ENCODE results near the gene STPG1.

STPG1 gene

DNA sequence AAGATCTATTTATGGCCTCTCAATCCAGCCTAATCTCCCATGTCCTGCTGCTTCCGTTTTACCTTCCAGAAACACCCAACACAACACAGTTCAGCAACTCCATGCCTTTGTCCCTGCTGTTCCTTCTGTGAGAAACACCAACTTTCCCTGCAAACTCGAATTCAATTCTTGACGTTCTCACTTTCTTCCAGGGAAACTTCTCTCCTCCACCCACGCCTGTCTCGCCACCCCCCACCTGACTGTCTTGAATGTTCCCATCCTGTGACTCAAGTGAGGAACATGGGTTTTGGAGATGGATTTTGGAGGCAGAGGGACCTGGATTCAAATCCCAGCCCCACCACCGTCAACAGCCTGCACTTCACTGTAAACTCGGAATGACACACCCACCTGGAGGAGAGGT, 49.6 kb downstream of the STPG1 start:
- FAIRE-seq = no peak
- TF ChIP-seq, protein P1, sequence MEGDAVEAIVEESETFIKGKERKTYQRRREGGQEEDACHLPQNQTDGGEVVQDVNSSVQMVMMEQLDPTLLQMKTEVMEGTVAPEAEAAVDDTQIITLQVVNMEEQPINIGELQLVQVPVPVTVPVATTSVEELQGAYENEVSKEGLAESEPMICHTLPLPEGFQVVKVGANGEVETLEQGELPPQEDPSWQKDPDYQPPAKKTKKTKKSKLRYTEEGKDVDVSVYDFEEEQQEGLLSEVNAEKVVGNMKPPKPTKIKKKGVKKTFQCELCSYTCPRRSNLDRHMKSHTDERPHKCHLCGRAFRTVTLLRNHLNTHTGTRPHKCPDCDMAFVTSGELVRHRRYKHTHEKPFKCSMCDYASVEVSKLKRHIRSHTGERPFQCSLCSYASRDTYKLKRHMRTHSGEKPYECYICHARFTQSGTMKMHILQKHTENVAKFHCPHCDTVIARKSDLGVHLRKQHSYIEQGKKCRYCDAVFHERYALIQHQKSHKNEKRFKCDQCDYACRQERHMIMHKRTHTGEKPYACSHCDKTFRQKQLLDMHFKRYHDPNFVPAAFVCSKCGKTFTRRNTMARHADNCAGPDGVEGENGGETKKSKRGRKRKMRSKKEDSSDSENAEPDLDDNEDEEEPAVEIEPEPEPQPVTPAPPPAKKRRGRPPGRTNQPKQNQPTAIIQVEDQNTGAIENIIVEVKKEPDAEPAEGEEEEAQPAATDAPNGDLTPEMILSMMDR (IDR thresholded peaks at IDR 0.05; ENCODE audit: insufficient read depth, missing control alignments) = no peak
- DNase-seq (ENCODE audit: insufficient read length, low spot score) = no peak

DNA sequence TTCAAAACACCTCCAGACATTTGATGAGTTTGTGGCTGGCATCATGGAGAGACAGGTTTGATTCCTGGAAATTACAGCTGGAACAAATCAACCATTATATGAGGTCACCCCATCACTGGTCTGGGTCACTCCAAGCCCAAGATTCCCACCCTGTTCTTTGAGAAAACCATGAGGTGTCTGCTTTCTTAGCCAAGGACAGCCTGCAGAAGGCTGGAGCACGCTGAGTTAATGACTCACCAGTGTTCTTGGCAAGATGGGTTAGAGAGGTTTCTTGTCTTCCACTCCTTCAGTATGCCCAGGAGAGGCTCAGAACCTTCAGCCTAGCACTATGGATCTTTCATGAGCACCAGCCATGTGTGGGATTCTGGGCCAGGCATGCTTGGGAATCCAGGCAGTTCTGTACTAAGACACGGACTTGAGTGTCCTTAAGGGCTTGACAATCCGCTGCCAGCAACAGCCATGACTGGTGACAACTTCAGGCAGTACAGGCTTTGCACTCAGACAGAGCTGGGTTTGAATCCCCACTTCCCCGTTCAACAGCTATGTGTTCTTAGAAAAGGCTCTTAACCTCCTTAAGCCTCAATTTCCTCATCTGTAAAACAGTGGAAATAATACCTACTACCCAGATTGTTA, 50.5 kb downstream of the STPG1 start:
- TF ChIP-seq, protein P1 (IDR thresholded peaks at IDR 0.05; ENCODE audit: insufficient read depth, missing control alignments) = no peak
- no peak for FAIRE-seq
- no peak for DNase-seq (ENCODE audit: insufficient read length, low spot score)

DNA sequence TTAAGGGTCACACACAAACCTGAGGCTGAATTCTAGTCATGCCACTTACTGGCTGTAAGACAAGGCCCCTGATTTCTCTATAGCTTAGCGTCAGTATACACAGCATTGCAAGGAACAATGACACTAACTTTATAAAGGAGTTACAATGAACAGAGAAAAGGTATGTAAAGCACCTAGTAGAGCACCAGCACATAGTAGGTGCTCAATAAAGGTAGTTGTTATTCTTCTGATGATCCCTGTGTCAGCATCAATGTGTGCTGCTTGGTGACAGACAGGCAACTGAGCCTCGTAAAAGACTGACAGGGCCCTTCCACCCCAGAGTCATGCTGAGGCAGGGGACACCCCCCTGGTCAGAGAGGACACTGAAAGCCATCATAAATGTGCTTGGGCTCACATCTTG, 51.2 kb downstream of the STPG1 start:
- TF ChIP-seq, protein P1 (IDR thresholded peaks at IDR 0.05; ENCODE audit: insufficient read depth, missing control alignments) = no peak
- no peak for FAIRE-seq
- DNase-seq (ENCODE audit: insufficient read length, low spot score) = no peak

DNA sequence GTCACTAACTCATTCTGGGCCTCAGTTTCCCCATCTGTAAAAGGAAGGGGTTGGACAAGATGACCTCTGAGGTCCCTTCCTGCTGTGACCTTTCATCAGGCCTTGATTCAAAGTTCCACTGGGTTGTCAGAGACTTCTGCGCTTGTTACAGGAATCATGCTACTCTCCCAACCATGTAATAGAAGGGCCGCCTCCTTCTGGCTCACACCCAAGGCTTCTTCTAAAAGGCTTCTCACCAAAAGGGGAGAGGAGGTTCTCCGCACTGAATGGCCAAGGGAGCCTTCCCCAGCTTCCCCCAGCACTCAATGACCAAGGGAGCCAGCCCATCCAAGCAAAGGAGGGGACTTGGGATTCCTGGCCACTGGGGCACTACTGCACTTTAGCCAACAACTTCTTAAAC, 51.8 kb downstream of the STPG1 start:
- DNase-seq (ENCODE audit: insufficient read length, low spot score) = no peak
- TF ChIP-seq, protein P1 (IDR thresholded peaks at IDR 0.05; ENCODE audit: insufficient read depth, missing control alignments) = no peak
- FAIRE-seq = no peak

DNA sequence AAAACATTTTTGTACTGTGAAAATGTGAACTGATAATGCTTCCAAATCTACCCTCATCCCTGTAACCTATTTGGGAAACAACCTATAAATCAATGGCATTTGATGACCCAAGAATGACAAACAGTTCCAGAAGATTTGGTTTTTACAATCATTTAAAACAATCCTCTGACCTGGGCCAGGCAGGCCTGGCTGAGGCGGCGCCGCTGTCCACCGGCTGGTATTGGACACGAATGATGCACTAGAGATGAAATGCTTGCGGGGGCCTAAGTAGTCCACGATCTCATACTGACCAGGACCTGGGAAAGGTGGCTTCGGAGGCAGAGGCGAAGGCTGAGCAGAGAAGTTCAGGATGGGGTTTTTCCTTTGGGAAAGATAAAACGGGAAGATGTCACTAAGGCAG, 52.9 kb downstream of the STPG1 start:
- FAIRE-seq (no peak), DNase-seq (ENCODE audit: insufficient read length, low spot score) (no peak)
- TF ChIP-seq, protein P1 (IDR thresholded peaks at IDR 0.05; ENCODE audit: insufficient read depth, missing control alignments) = no peak

DNA sequence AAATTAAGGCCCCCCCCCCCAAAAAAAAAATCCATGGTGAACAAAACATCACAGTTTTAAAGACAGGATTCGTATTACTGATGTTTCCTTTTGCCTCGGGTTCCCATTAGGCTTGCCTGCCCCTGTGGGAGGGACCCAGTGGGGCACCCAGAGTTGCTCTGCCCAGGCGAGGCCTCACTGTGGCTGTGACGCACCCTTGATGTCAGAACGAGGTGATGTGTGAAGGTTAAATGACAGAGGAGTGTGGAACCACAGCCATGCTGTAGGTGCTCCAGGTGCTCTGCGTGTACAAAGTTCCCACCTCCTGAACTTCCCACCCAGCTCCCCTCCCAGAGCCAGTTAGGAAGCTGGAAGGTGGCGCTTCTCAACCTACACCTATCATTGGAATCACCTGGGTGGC, 56.5 kb downstream of the STPG1 start:
- TF ChIP-seq, protein P1 (IDR thresholded peaks at IDR 0.05; ENCODE audit: insufficient read depth, missing control alignments) = no peak
- DNase-seq (ENCODE audit: insufficient read length, low spot score) (no peak), FAIRE-seq (no peak)

DNA sequence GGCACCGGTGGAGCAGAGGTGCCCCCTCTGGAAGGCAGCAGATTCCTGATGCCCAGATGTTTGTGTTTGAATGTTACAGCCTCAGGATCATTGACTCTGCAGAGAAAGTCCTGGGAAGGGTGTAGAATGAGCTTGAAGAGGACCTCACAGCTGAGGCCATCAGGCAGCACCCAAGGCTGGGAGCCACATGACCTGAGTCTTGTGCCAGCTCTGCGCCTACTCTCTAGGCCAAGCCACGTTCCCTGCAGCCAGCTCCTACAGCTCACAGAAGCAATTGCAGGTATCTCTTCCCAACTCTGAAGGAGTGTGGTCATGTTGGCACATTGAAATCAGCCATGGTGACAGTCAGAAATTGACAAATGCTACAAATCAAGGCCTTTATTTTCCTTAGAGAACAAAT, 58.1 kb downstream of the STPG1 start:
- no peak for DNase-seq (ENCODE audit: insufficient read length, low spot score)
- TF ChIP-seq, protein P1 (IDR thresholded peaks at IDR 0.05; ENCODE audit: insufficient read depth, missing control alignments) = no peak
- no peak for FAIRE-seq

Data from D721Med (cell line).